Measurements from ENCODE around the gene IRF6.

GRCh38 chr1:209791920-209792319 lies 14.0 kb downstream of the IRF6 start:
- no peak for TF ChIP-seq POLR2AphosphoS5 (IDR thresholded peaks at IDR 0.05; ENCODE audit: low read depth, low read length)
- TF ChIP-seq POLR2A (IDR thresholded peaks at IDR 0.05; ENCODE audit: low read depth, low read length): no peak
